Activated CD4-positive, CD25-positive, alpha-beta regulatory T cell treated with anti-CD3 and anti-CD28 coated beads, Interleukin-2, amount 50 U/mL, for 72 hours (primary cell): ENCODE data around the gene SLC9A3.

Source experiments
- DNase-seq: peaks from one replicate; pipeline ENCODE4 v3.0.0; 2021

SLC9A3 gene

GRCh38 chr5:457195-457961 lies 66.9 kb downstream of the SLC9A3 start:
- peak; percentile 27 for DNase-seq

DNA sequence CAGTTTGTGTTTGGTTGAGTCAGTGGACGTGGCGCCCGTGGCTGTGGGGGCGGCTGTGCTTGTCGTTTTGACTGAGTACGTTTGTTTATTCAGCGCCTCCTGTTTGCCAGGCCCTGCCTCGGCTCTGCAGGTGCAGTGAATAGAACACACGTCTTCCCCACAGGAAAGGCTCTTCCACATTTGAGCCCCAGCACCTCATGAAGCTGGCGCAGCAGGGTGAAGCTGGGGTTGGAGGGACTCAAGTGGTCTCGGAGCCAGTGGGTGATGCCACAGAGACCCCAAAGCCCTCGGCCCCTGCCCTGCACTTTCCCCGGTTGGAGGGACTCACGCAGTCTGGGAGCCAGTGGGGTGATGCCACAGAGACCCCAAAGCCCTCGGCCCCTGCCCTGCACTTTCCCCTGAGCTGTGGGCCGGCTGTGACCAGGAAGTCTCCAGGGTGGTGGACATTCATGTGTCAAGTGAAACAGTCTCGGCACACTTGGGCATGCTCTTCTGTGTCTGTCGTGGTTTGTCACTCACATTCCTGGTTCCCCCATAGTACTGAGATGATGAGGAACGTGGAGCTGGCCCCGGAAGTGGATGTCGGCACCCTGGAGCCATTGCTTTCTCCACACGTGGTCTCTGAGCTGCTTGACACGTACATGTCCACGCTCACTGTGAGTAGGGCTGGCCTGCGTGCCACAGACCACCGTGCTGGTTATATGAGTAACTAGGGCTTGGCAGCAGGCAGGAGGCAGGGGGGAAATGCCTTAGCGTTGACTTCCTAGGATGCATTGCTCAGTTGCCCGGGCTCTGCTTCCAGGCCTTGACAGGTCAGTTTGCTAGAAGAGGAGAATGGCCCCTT lies 67.7 kb downstream of the SLC9A3 start:
- peak; percentile 25 for DNase-seq

DNA sequence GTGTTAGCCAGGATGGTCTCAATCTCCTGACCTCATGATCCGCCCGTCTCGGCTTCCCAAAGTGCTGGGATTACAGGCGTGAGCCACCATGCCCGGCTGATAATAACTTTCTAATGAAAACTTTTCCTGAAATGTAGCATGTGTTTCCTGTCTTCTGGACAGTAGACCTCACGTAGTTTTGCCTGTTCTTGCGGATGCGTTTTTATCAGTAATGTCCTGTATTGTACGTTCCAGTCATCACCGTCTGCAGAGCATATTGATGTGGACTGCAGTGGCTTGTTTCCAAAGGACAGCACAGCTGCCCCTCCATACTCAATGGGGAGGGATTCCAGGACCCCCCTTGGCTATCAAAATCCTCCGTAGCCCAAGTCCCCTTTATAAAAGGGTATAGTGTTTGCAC lies 68.4 kb downstream of the SLC9A3 start:
- DNase-seq: peak; percentile 17

DNA sequence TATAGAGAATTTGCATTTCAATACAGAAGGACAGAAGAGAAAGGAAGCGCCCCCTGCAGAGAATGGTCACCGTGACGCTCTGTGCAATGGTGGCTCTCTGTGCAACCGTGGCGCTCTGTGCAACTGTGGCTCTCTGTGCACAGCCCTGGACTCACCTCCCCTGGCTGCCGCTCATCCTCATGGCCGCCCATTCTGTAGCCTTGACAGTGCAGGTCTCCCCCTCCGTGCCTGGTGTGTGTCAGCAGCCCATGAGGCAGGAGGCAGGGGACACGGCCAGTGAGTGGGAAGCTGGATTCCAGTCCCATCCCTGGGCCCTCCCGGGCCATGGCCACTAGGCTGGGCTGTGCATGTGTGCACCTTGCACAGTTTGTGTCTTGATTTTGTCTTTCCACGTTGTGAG lies 69.3 kb downstream of the SLC9A3 start:
- peak; percentile 17 for DNase-seq

GRCh38 chr5:453725-454481 lies 70.3 kb downstream of the SLC9A3 start:
- peak; percentile 21 for DNase-seq

- peak; percentile 27 for DNase-seq
Observed at GRCh38 chr5:452978-453710, 71.1 kb downstream of the SLC9A3 start.

- no peak for DNase-seq
Observed at GRCh38 chr5:451587-452458, 72.4 kb downstream of the SLC9A3 start.

- DNase-seq: no peak
Observed at GRCh38 chr5:449151-449550, 75.1 kb downstream of the SLC9A3 start.

GRCh38 chr5:448766-449090 lies 75.5 kb downstream of the SLC9A3 start:
- no peak for DNase-seq

DNA sequence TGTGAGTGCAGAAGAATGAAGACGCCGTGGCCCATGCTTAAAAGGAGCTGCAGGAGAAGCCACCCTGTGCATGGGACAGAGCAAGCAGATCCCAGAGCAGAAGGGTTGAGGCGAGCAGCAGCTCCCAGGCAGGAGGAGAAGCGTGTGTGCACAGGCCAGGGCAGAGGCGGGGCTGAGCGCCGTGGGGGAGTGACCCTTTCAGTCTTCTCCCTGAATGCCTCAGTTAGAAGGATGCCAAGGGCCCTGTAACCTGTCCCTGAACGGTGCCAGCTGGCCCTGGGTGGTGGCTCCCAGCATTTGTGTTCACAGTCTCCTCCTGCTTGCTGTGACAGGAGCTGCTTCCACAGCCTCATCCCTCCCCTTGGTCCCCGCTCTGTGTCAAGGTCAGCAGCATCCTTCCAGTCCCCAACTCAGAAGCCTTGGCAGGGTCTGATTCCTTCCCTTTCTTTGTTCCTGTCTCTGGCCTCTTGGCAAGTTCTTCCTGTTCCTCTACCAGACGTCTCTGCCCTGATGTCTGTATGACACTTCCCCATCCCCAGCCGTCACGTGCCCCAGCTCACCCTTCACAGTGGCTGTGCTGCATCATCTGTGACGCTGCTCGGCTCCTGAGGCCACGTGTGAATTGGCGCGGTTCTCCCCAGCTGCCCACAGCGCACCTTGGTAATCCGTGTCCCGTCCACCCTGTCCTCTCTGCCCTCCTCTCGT lies 76.0 kb downstream of the SLC9A3 start:
- peak; percentile 20 for DNase-seq

- peak; percentile 21 for DNase-seq
Observed at GRCh38 chr5:447501-447900, 76.7 kb downstream of the SLC9A3 start.

- DNase-seq: peak; percentile 30
Observed at GRCh38 chr5:446883-447263, 77.4 kb downstream of the SLC9A3 start.

- peak; percentile 11 for DNase-seq
Observed at GRCh38 chr5:446066-446882, 78.0 kb downstream of the SLC9A3 start.

DNA sequence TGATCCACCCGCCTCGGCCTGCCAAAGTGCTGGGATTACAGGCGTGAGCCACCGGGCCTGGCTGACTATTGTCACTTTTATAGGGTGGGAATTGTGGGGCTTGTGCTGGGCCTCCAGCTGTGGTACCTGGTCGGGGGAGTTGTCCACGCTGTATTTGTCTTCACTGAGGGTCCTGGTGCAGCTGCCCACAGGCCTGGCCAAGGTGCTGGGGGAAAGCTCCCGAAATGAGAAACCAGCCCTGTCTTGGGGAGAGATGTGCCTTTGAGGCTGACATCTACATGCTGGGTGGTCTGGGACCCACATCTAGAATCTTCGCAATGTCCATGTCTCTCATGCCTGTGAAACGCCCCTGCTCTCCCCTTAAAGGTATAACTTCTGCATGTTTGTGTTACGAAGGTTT lies 78.7 kb downstream of the SLC9A3 start:
- DNase-seq: peak; percentile 2

GRCh38 chr5:444226-444625 lies 80.0 kb downstream of the SLC9A3 start:
- peak; percentile 0 for DNase-seq

GRCh38 chr5:443239-444151 lies 80.8 kb downstream of the SLC9A3 start:
- peak; percentile 51 for DNase-seq

GRCh38 chr5:442335-443238 lies 81.7 kb downstream of the SLC9A3 start, which contains the start of gene EXOC3:
Gene EXOC3, plus strand, starts transcription at chr5:443176. Its CDS starts 3,030 bp downstream, at chr5:446206.
- peak; percentile 80 for DNase-seq

GRCh38 chr5:441996-442334 lies 82.3 kb downstream of the SLC9A3 start:
- no peak for DNase-seq
